22Rv1 (cell line): ENCODE measurements around the gene PARP6.

Experiments used
- H3K27ac ChIP-seq: fragments of 450-650 bp; 2 replicates; pipeline ENCODE4 v1.5.1; 2017
- ZFX ChIP-seq: fragments of 450-650 bp; IDR thresholded peaks from 2 replicates; pipeline ENCODE4 v1.6.1; 2017; ENCODE audit warnings: antibody characterized with exemption, borderline replicate concordance
- TF ChIP-seq, protein P1 (sequence below): fragments of 450-650 bp; IDR thresholded peaks from 2 replicates; pipeline ENCODE4 v1.5.1; 2017; ENCODE audit warnings: mild to moderate bottlenecking

PARP6 gene

GRCh38 chr15:72252663-72253299, 19.6 kb downstream of the PARP6 start:
- H3K27ac ChIP-seq, result no peak overlapping the region
- no peak for TF ChIP-seq ZFX
- TF ChIP-seq, protein P1, sequence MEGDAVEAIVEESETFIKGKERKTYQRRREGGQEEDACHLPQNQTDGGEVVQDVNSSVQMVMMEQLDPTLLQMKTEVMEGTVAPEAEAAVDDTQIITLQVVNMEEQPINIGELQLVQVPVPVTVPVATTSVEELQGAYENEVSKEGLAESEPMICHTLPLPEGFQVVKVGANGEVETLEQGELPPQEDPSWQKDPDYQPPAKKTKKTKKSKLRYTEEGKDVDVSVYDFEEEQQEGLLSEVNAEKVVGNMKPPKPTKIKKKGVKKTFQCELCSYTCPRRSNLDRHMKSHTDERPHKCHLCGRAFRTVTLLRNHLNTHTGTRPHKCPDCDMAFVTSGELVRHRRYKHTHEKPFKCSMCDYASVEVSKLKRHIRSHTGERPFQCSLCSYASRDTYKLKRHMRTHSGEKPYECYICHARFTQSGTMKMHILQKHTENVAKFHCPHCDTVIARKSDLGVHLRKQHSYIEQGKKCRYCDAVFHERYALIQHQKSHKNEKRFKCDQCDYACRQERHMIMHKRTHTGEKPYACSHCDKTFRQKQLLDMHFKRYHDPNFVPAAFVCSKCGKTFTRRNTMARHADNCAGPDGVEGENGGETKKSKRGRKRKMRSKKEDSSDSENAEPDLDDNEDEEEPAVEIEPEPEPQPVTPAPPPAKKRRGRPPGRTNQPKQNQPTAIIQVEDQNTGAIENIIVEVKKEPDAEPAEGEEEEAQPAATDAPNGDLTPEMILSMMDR, result no peak

GRCh38 chr15:72249142-72249810, 23.1 kb downstream of the PARP6 start:
- H3K27ac ChIP-seq, result no peak overlapping the region
- TF ChIP-seq, protein P1, result no peak
- TF ChIP-seq ZFX, result no peak

DNA sequence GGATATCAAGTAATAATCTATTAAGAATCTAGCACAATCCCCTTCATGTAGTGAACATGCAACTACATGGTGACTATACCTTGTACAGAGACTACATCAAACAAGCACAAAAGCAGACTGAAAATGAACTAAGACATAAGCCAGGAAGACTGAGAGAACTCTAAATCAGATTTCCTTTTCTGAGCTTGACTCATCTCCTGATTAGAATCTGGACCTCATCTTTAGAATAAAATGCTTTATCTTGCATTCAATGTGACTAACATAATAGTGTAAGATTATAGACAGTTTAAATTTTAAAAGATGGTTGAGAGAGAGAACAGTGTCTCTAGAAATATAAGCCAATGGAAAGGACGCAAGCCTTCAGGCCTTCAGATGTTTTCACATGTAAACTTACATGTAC, 23.8 kb downstream of the PARP6 start:
- H3K27ac ChIP-seq, result no peak overlapping the region
- TF ChIP-seq, protein P1, result no peak
- no peak for TF ChIP-seq ZFX

- H3K27ac ChIP-seq, result no peak overlapping the region
- no peak for TF ChIP-seq ZFX
Measured at GRCh38 chr15:72242775-72243370, 29.5 kb downstream of the PARP6 start.

- H3K27ac ChIP-seq, result no peak overlapping the region
- TF ChIP-seq, protein P1, result no peak
- TF ChIP-seq ZFX, result no peak
Measured at GRCh38 chr15:72239652-72240051, 32.7 kb downstream of the PARP6 start.

GRCh38 chr15:72238586-72238985, 33.8 kb downstream of the PARP6 start:
- H3K27ac ChIP-seq, result no peak overlapping the region
- TF ChIP-seq ZFX, result no peak
- TF ChIP-seq, protein P1, result no peak

DNA sequence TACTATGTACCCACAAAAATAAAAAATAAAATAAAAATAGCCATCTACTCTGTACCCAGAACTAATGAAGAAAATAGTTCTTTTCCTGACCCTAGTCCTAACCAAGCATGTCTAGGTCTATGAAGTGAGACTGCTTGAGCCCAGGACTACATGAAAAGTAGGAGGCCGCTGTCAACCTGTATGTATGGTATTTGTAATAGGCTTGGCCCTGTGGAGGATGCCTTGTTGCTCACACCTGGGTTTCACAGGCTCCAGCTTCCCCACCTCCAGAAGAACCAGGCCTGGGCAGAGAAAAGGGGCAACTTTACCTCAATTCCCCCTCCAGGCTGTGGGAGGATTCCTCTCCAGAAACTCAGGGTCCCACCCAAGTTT, 34.5 kb downstream of the PARP6 start:
- no peak for TF ChIP-seq ZFX
- TF ChIP-seq, protein P1, result no peak
- H3K27ac ChIP-seq, result no peak overlapping the region
